A549 (cell line): ENCODE measurements around the gene GOLGA5. TPM values are rescaled to one million over a fixed set of nuclear protein-coding genes. Genes with fewer than 3 reads are reported as not detected.

Experiments used
- ATAC-seq, 2 experiments: fragments of 200-7000 bp in 1 of 2; fragments of >200 bp in 1 of 2; cut with Nextera tagmentation in 1 of 2; cut with Tn5 transposase in 1 of 2; 3 replicates each; pipeline versions ENCODE4 v1.8.0 to v1.9.1; 2018 to 2020; ENCODE audit warnings: mild to moderate bottlenecking in 1 of 2, moderate library complexity in 1 of 2
- CTCF ChIA-PET: fragments of 300-600 bp; sonication (Branson Sonifier 250); formaldehyde crosslinking; extraction: SDS; loops from one replicate; lab custom pipeline; 2021; ENCODE audit warnings: antibody characterized with exemption, inconsistent platforms; lab: Yijun Ruan, JAX
- POLR2A ChIA-PET: fragments of 350-600 bp; formaldehyde crosslinking; extraction: SDS; loops from one replicate; lab custom pipeline; 2021; ENCODE audit warnings: antibody characterized with exemption, inconsistent platforms; lab: Yijun Ruan, JAX
- DNase-seq, 2 experiments: peaks; one replicate each; pipeline versions ENCODE4 v3.0.0 to v3.0.0-alpha.2; 2011 to 2016; ENCODE audit warnings: low read depth in 1 of 2, low spot score in 1 of 2
- FAIRE-seq: peaks from 2 replicates; lab custom pipeline; 2011; peaks lifted over from hg19 to GRCh38; lab: Jason Lieb, UNC
- H3K27ac ChIP-seq, 2 experiments: fragments of >200 bp; sonication (Bioruptor Twin); formaldehyde crosslinking; 3 replicates each; pipeline ENCODE4 v1.5.1; 2016 to 2017
- H3K4me1 ChIP-seq: fragments of >200 bp; sonication (Bioruptor Twin); formaldehyde crosslinking; 3 replicates; pipeline ENCODE4 v1.6.1; 2016
- H3K4me2 ChIP-seq: fragments of >200 bp; sonication (Bioruptor Twin); formaldehyde crosslinking; 3 replicates; pipeline ENCODE4 v1.6.1; 2016
- H3K4me3 ChIP-seq: fragments of >200 bp; sonication (Bioruptor Twin); formaldehyde crosslinking; 3 replicates; pipeline ENCODE4 v1.5.1; 2016
- H3K9me3 ChIP-seq: fragments of >200 bp; sonication (Bioruptor Twin); formaldehyde crosslinking; 3 replicates; pipeline ENCODE4 v1.6.1; 2016
- ATOH8 ChIP-seq: fragments of 250-450 bp; sonication (Bioruptor Pico); IDR thresholded peaks from 2 replicates; pipeline ENCODE4 v1.5.0; 2020; ENCODE audit warnings: low read depth, mild to moderate bottlenecking, moderate library complexity
- BCL3 ChIP-seq: fragments of >200 bp; sonication (Bioruptor Twin); formaldehyde crosslinking; IDR thresholded peaks from 3 replicates; pipeline ENCODE4 v1.6.1; 2016
- BHLHE40 ChIP-seq: IDR thresholded peaks from 2 replicates; pipeline ENCODE4 v1.6.1; 2012; ENCODE audit warnings: low read depth, low read length, inconsistent platforms
- CBX2 ChIP-seq: fragments of 200-600 bp; sonication (generic); IDR thresholded peaks from 2 replicates; pipeline ENCODE4 v1.6.1; 2016; ENCODE audit warnings: low read depth, mild to moderate bottlenecking, borderline replicate concordance
- CHD2 ChIP-seq: fragments of 150-350 bp; IDR thresholded peaks from 2 replicates; pipeline ENCODE4 v1.6.1; 2014; ENCODE audit warnings: low read length; ENCODE audit not compliant: partially characterized antibody
- ELK1 ChIP-seq: fragments of 150-350 bp; IDR thresholded peaks from 2 replicates; pipeline ENCODE4 v1.6.1; 2014; ENCODE audit warnings: low read depth, mild to moderate bottlenecking, low read length
- EP300 ChIP-seq, 2 experiments: fragments of >200 bp; sonication (Bioruptor Twin); formaldehyde crosslinking; IDR thresholded peaks; 2 replicates in 1 of 2; 3 replicates in 1 of 2; pipeline ENCODE4 v1.6.1; 2016 to 2017
- FOSB ChIP-seq: fragments of 250-450 bp; sonication (Bioruptor Pico); IDR thresholded peaks from 2 replicates; pipeline ENCODE4 v1.5.0; 2020; ENCODE audit warnings: mild to moderate bottlenecking, moderate library complexity
- FOSL2 ChIP-seq, 2 experiments: fragments of 450-650 bp in 1 of 2; fragments of >200 bp in 1 of 2; sonication (Bioruptor Twin) in 1 of 2; formaldehyde crosslinking; IDR thresholded peaks; 2 replicates each; pipeline versions ENCODE4 v1.5.0 to v1.6.1; 2016 to 2020; ENCODE audit warnings: mild to moderate bottlenecking in 1 of 2, moderate library complexity in 1 of 2
- FOXS1 ChIP-seq: fragments of 250-450 bp; sonication (Bioruptor Pico); IDR thresholded peaks from 2 replicates; pipeline ENCODE4 v1.5.0; 2020; ENCODE audit warnings: mild to moderate bottlenecking, moderate library complexity
- GATA3 ChIP-seq: IDR thresholded peaks from 2 replicates; pipeline ENCODE4 v1.6.1; 2012; ENCODE audit warnings: borderline replicate concordance
- HEYL ChIP-seq: fragments of 250-450 bp; sonication (Bioruptor Pico); IDR thresholded peaks from 2 replicates; pipeline ENCODE4 v1.8.0; 2021; ENCODE audit warnings: mild to moderate bottlenecking, moderate library complexity
- HMGXB4 ChIP-seq: fragments of 250-450 bp; sonication (Bioruptor Pico); IDR thresholded peaks from 2 replicates; pipeline ENCODE4 v1.5.0; 2021; ENCODE audit warnings: mild to moderate bottlenecking, moderate library complexity, borderline replicate concordance
- JUN ChIP-seq, 2 experiments: fragments of >200 bp; sonication (Bioruptor Twin); formaldehyde crosslinking; IDR thresholded peaks; 2 replicates in 1 of 2; 3 replicates in 1 of 2; pipeline ENCODE4 v1.6.1; 2016 to 2017
- MAFK ChIP-seq: fragments of 450-650 bp; IDR thresholded peaks from 2 replicates; pipeline ENCODE4 v1.6.1; 2014; ENCODE audit not compliant: partially characterized antibody
- NFE2L2 ChIP-seq: fragments of 150-350 bp; conservative IDR thresholded peaks from 2 replicates; pipeline ENCODE4 v1.6.1; 2014; ENCODE audit warnings: low read length
- NPAS2 ChIP-seq: fragments of 250-450 bp; sonication (Bioruptor Pico); IDR thresholded peaks from 2 replicates; pipeline ENCODE4 v1.8.0; 2022; ENCODE audit warnings: mild to moderate bottlenecking, moderate library complexity, borderline replicate concordance
- NR3C1 ChIP-seq: fragments of >200 bp; sonication (Bioruptor Twin); formaldehyde crosslinking; IDR thresholded peaks from 3 replicates; pipeline ENCODE4 v1.6.1; 2017
- POLR2AphosphoS2 ChIP-seq: conservative IDR thresholded peaks from 2 replicates; pipeline ENCODE4 v1.6.1; 2012; ENCODE audit warnings: low read length, improper control_type of control experiment, inconsistent platforms
- RFX5 ChIP-seq: fragments of 450-650 bp; IDR thresholded peaks from 2 replicates; pipeline ENCODE4 v1.7.1; 2014; ENCODE audit warnings: antibody characterized with exemption, mild to moderate bottlenecking, moderate library complexity
- USF2 ChIP-seq: fragments of 450-650 bp; IDR thresholded peaks from 2 replicates; pipeline ENCODE4 v1.6.1; 2014; ENCODE audit warnings: antibody characterized with exemption
- ZC3H11A ChIP-seq: fragments of 450-650 bp; IDR thresholded peaks from 2 replicates; pipeline ENCODE4 v1.6.1; 2014; ENCODE audit warnings: antibody characterized with exemption, mild to moderate bottlenecking
- ZNF302 ChIP-seq: fragments of 250-450 bp; sonication (Bioruptor Pico); IDR thresholded peaks from 2 replicates; pipeline ENCODE4 v1.9.0; 2021; ENCODE audit warnings: inconsistent platforms, mild to moderate bottlenecking, moderate library complexity
- WGBS: methylation state at CpG from one replicate; pipeline ENCODE4 v1.1.6; 2017; ENCODE audit errors: missing lambda C conversion rate; 5-methylcytosine and 5-hydroxymethylcytosine counted together
- polyA plus RNA-seq, 4 experiments: library from polyadenylated mRNA; depleted of rRNA in 3 of 4; stranded (reverse); fragments of >200 nt; fragmentation: RNase III in 1 of 4; extraction: RNeasy Plus Mini Kit Qiagen cat#74134 plus additional on column Dnase treatment in 1 of 4; gene quantifications; 2 replicates in 3 of 4; 3 replicates in 1 of 4; pipeline ENCODE4 v1.2.3, GENCODE V29; 2011 to 2017

Gene GOLGA5
- polyA plus RNA-seq, 2 of the 4 experiments (the other 2 are of a cell fraction) = 31.9 to 53.8 TPM

- ATAC-seq (no peak), DNase-seq (no peak), FAIRE-seq (no peak)
- ChIA-PET CTCF (interaction anchor here (1.2 kb wide), 1 partner anchor 33 kb away, joined by 3 read pairs; no protein-coding TSS in a partner anchor), POLR2A (no interaction called here)
- 6% methylated on average over 1 of the region's 1 CpG for WGBS
- H3K4me2 ChIP-seq = no peak overlapping the region
- no peaks in the 10 kb centered on the region for H3K4me1 ChIP-seq
- no peak overlapping the region for H3K27ac ChIP-seq
- H3K4me3 ChIP-seq = no peak overlapping the region
- TF ChIP-seq ZC3H11A (no peak), POLR2AphosphoS2 (no peak), BHLHE40 (no peak), MAFK (no peak), RFX5 (no peak), ZNF302 (CRISPR knock-in tag) (no peak), FOSL2 (IDR thresholded peaks at IDR 0.05) (no peak), FOSL2 (CRISPR knock-in tag; IDR thresholded peaks at IDR 0.05) (no peak)
- H3K9me3 ChIP-seq = peaks cover 9% of the 10 kb centered on the region
These were observed 71.6 kb downstream of the GOLGA5 start for GRCh38 chr14:92865674-92866073.

- Histone ChIP-seq H3K4me3 (no peak overlapping the region), H3K27ac (no peak overlapping the region), H3K9me3 (peaks cover 9% of the 10 kb centered on the region), H3K4me2 (no peak overlapping the region), H3K4me1 (no peaks in the 10 kb centered on the region)
- no peak for FAIRE-seq
- DNase-seq = no peak
- POLR2A ChIA-PET = no interaction called here
- ATAC-seq = no peak
- CTCF ChIA-PET = no interaction called here
- 56% methylated on average over 3 of the region's 3 CpGs for WGBS
- no peak for TF ChIP-seq ELK1
- no peak for TF ChIP-seq BCL3
- no peak for TF ChIP-seq HEYL
- TF ChIP-seq ZC3H11A = no peak
- no peak for TF ChIP-seq EP300 (IDR thresholded peaks at IDR 0.05)
- TF ChIP-seq NR3C1 = no peak
- TF ChIP-seq ATOH8 (CRISPR knock-in tag) = no peak
- no peak for TF ChIP-seq HMGXB4 (CRISPR knock-in tag)
- no peak for TF ChIP-seq FOSB (CRISPR knock-in tag)
- no peak for TF ChIP-seq CHD2
- no peak for TF ChIP-seq NPAS2 (CRISPR knock-in tag)
- TF ChIP-seq FOXS1 = no peak
- no peak for TF ChIP-seq GATA3
- TF ChIP-seq USF2 = no peak
- no peak for TF ChIP-seq CBX2
- no peak for TF ChIP-seq NFE2L2
- no peak for TF ChIP-seq JUN (IDR thresholded peaks at IDR 0.05)
These were observed 72.2 kb downstream of the GOLGA5 start for GRCh38 chr14:92866181-92866752.
